ENCODE data around the gene ARHGAP26.

DNA sequence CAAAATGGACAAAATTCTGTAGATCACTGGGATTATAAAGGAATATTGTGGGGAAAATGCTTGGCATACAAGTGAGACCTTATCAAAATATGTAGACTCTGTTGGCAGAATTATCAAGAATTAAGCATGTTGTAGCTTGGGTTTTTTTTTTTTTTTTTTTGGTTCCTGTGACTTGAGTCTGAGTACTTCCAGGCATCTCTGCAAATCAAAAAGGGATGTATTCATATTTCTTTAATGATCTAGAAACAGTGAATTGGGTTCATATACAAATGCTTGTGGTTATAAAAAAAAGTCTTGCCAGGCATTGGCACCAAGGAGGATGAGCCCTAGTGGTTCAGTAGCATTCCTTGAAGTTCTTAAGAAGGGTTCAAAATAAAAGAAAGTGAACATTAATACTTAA, 292.2 kb downstream of the ARHGAP26 start:
- TF ChIP-seq, protein P1, sequence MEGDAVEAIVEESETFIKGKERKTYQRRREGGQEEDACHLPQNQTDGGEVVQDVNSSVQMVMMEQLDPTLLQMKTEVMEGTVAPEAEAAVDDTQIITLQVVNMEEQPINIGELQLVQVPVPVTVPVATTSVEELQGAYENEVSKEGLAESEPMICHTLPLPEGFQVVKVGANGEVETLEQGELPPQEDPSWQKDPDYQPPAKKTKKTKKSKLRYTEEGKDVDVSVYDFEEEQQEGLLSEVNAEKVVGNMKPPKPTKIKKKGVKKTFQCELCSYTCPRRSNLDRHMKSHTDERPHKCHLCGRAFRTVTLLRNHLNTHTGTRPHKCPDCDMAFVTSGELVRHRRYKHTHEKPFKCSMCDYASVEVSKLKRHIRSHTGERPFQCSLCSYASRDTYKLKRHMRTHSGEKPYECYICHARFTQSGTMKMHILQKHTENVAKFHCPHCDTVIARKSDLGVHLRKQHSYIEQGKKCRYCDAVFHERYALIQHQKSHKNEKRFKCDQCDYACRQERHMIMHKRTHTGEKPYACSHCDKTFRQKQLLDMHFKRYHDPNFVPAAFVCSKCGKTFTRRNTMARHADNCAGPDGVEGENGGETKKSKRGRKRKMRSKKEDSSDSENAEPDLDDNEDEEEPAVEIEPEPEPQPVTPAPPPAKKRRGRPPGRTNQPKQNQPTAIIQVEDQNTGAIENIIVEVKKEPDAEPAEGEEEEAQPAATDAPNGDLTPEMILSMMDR (IDR thresholded peaks at IDR 0.05 in 2 of 3, conservative IDR thresholded peaks at IDR 0.05 in 1 of 3; ENCODE audit: borderline replicate concordance in 1 of 3, insufficient read depth in 1 of 3, low read depth in 2 of 3, low read length in 2 of 3): no peak
- no peak for TF ChIP-seq POLR2A (IDR thresholded peaks at IDR 0.05; ENCODE audit: borderline replicate concordance, extremely low read depth, insufficient read depth, insufficient read length)
- TF ChIP-seq SP1 (IDR thresholded peaks at IDR 0.05; ENCODE audit: low read depth): no peak
- TF ChIP-seq EZH2 (IDR thresholded peaks at IDR 0.05): no peak
- TF ChIP-seq POLR2AphosphoS5 (IDR thresholded peaks at IDR 0.05; ENCODE audit: low read depth, low read length): no peak
